A549 treated with Hydrocortisone at 1 μM for 4 hours (cell line): ENCODE measurements around the gene SEMA5A. TPM values are rescaled to one million over a fixed set of nuclear protein-coding genes. Genes with fewer than 3 reads are reported as not detected.

ENCODE experiments used
- total RNA-seq: library from RNA; stranded (reverse); fragments of 200-300 nt; extraction: Qiagen RNA extraction; gene quantifications from 5 replicates; pipeline ENCODE4 v1.2.3, GENCODE V29; 2022

SEMA5A gene
- total RNA-seq: 0.01 TPM in 1 of 5 replicates, not detected in the others

GRCh38 chr5:9545992-9546851 is at the start of gene SEMA5A:
Gene SEMA5A, minus strand, starts transcription at chr5:9546075. Its CDS starts 166,129 bp downstream, at chr5:9379946.

Other genes with a start within 250 kb of the SEMA5A start
- gene TAS2R1, start 84.3 kb upstream of the SEMA5A start, total RNA-seq: not detected in 5 replicates